ENCODE measurements around the gene GAREM1.
"Not testable (repeated sequence)": the region's sequence is repeated elsewhere in the genome, so short reads cannot be mapped to it uniquely, and the experiment has no call there.

GAREM1 gene

DNA sequence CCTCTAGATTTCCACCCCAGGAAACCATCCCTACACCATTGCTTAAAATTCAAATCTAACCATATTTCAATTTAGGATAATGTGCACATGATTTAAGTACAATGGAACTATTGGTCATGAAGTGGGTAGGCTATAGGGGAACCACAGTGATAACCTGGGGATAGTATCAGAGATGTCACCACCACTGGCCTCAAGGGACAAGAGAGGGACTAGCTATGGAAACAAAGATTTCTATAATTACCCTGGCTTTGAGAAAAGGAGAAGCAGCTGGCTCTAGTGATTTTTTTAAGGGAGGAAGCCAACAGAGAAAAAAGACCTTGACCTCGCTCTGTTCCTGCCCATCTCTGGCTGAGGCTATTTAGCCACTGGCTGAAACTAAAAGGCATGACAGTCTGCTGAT is 148.9 kb downstream of the GAREM1 start:
- no peak for DNase-seq

DNA sequence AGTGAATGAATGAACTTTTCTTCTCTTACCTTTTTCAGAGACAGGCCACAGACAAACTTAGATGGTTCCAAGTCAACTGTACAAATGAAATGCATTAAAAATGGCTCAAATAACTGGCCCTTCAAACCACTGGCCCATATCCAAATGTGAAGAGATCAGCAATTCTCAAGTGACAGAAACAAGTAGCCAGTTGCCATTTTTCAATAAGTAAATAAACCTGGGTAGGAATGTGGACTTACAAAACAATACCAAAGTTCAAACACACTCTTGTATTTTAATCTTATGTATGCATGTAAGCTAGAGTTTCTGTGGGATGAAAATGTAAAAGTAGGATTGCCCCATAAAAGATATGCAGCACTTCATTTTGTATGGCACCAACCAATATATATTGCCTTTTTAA is 151.6 kb downstream of the GAREM1 start:
- DNase-seq: no peak

DNA sequence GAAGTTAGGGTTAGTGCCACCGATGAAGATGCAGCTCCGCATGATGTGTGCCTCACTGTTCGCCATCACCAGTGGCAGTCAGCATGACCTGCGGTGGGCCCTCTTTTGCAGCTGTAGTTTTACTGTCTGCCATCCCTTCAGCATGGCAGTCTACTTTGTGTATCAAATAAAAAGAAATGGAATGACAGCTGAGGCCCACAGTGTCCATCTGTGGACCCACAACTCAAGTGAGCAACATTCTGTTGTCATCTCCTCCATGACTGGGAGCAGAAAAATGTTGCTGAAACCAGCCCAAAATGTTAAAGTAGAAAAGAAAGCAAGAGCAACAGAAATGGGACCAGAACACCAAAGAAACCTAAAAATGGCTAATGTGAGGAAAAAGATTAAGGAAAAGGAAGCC is 152.1 kb downstream of the GAREM1 start:
- DNase-seq: no peak

DNA sequence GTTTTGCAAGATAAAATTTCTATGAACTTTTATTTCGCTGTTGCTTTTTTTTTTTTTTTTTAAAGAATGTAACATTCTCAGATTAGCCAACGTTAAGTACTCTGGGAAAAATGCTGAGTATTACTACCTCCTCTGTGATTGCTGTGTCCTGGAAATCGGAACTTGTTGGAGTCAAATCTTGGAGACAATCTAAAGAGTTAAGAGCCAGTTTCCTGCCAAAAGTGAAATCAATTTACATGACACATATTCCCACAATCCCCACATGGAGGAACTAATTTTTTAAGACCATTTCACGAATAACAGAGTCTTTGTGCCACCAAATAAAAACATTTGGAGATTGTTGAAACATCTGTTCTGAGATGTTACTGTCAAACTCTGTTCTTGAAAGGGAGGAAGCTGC is 153.0 kb downstream of the GAREM1 start:
- no peak for DNase-seq

DNA sequence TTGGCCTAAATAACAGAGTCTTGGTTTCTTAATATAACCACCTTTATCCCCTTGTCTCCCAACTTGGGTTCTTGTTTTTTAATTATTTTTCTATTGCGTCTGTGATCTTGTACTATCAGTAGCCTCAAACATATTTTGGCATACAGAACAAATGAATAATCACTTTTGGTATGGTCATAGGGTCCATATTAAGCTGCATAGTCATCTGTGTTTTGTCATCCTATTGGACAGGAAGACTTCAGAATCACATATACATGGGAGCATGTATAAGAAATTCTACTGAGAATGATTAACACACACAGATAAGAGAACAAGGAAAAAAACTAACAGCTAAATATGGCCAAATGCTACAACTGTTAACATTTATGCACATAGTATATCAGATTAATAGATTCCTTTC is 154.8 kb downstream of the GAREM1 start:
- no peak for DNase-seq

DNA sequence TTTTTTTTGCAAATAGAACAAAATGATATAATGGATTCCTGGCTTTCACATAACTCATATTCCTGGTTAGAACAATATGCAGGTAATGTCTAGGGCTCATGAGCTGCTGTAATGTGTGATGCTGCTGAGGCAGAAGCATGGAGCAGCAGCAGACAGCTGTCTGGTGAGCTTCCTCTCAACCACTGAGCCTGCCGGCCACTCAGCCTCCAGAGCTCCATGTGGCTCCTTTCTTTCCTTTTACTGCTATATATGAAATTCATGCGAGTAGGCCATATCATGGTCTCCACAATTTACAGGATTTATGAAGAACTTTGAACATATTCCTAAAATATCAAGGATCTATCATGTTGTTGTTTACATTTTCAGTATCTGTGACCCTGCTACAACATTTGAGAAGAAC is 159.9 kb downstream of the GAREM1 start:
- no peak for DNase-seq

DNA sequence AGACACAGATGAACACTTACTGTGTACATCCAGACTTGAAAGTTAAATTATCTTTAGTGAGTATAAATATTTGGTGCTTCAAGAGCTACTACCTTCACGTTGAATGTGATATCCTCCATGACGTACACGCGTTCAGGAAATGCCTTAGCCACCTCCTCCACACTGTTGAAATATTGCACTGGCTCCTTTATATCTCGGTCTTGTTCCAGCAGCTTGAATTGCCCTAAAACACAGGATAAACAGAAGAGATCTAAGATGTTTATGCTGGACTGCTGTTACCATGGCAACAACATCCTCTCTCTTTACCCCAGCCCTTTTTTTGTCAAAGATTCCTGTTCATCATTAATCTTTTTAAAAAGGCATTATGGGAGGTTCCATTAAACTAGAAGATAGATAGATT is 160.6 kb downstream of the GAREM1 start:
- DNase-seq: no peak

DNA sequence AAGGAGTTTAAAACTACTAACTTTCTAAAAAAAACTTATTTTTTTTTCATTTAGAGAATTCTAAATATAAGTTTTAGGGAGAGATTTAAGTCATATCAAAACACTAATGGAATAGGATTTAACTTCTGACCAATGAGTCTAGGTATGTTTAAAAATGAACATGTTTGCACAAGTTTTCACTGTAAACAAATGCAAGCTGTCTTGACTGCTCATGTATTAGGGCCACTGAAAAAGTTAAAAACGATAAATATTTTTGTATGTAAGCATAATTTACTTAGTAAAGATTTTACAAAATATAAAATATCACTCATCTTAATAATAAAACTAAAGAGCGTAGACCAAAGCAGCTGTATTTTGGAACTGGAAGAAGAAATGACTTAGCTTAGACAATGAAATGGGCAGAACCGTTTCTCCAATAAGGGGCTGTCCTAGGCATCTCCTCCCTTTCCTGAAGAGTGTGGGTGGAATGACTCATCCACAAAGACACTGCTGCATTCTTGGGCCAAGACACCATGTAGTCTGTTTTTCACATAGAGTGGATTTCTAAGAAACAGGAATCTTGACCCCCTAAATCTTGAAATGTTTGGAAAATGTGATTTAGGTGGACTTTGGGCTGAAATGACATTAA is 162.1 kb downstream of the GAREM1 start:
- DNase-seq: no peak

DNA sequence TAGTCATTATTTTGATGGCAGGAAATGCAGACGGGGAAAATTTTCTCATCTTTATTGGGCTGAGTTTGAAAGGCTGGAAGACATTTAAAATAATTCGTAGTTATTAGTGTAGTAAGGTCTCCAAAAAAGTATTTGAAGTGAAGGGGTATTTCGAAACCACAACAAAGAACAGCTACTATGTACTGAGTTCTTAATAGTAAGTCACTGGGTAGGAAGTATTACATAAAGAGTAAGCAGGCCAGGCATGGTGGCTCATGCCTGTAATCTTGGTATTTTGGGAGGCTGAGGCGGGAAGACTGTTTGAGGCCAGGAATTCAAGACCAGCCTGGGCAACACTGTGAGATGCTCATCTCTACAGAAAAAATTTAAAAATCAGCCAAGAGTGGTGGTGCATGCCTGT is 167.3 kb downstream of the GAREM1 start:
- no peak for DNase-seq

DNA sequence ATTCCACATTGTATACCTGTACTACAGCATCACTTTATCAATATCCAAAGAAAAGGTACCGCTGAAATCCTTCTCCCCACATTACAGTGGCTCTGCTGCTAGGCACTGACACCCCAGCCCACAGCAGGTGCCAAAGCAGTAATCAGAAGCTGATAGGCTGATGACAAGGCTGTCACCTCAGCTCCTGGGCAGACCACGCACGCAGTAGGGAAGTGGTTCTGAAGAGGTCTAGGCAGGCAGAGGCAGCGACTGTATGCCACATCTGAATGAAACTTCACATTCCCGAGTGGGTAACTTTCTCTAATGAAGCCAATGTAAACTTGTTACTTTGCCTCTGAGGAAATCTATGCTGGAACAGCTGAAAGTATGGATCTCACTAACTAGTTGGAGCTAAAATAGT is 167.9 kb downstream of the GAREM1 start:
- DNase-seq: no peak

DNA sequence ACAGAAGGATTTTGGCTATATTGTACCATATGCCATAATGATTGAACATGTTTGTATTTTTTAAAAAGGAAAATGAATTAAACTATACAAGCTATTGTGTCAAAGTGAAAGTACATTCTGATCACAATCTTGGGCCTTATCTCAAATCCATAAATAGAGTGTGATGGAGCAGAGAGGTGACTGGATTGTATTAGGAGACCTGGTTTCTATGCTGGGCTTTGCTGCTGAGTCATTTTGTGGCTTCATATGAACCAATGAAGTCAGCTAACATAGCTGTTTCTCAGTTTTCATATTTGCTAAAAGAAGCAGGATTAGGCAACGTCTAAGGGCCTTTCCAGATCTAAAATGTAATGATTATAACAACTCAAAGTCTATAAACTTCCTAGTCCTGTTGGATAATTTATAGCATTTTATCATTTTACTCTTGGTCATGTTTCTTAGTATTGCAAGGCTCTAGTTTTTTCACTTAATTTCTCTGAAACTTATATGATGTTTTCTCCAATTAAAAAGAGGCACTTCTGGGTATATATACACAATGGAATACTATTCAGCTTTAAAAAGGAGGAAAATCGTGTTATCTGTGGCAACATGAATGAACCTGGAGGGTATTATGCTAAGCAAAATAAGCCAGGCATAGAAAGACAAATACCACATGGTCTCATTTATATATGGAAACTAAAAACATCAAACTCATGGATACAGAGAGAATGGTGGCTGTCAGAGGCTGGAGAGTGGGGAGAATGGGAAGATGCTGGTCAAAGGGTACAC is 168.5 kb downstream of the GAREM1 start:
- no peak for DNase-seq

DNA sequence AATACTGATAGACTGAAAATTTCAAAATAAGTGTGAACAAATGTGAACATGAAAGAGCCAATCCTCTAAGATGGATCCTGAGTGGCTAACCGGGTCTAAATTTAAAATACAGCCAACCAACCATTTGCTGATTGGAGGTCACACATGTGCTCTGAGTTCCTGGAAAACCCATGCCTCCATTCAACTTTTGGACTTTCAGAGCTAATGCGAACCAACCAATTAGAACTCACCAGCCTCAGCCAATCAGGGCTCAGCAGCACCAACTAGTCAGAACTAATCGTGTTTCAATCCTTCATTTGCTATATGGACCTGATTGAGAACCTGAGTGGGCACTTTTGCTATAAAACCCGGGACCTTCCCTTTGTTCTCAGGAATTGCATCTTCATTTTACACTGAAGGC is 169.3 kb downstream of the GAREM1 start:
- no peak for DNase-seq

DNA sequence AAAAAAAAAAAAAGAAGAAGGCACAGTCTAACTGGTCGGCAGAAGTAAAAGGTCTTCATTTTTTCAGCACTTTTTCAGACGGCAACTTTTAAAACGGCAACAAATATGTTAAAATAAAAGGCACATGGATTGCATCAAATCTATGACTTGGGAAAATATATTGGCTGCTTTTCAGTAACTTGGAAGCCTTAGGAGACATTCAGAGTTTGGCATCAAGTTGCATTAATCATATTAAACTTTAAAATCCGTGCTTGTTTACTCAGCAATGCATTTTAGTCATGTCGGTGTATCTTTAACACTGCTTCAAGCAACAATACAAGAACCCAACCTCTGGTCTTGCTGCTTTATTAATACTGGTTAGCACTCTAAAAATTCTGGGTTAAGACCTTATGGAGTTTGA is 169.8 kb downstream of the GAREM1 start:
- no peak for DNase-seq

DNA sequence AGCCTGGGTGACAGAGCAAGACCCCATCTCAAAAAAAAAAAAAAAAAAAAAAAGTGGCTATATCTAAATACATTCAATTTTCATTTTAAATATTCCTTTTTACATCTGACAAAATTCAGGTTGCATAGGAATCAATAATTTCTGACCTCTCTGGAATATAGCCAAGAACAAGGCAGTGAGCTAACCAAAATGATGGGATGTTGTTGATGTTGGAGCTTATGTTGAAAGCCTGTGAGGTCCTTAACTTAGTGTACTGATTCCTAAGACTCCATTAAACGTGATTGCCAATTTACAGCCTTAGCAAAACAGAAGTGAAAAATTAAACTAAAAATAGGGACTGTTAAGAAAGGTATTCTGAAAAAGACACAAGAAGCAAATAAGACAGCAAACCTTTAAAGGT is 171.2 kb downstream of the GAREM1 start:
- no peak for DNase-seq

DNA sequence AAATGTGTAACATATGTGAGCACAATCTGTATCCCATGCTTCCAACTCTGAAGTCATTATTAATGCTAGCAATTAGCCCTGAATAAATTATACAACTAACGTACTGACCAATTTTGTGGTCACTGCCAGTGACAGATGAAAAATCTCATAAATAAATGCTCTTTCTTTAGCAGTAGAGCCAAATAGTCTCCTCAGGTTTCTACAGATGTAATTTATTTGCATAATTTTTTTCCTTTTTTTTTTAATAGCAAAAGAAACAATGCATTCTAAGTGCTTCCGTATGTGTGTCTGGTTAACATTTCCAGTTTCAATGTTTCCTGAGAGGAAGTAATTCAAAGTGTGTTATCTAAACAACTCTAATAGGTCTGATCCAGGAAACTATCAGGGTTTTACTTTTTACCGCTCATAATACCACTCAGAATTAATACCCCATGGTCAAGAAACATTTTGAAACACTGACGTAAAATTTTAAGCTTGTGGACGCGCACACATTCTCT is 172.5 kb downstream of the GAREM1 start:
- no peak for DNase-seq

DNA sequence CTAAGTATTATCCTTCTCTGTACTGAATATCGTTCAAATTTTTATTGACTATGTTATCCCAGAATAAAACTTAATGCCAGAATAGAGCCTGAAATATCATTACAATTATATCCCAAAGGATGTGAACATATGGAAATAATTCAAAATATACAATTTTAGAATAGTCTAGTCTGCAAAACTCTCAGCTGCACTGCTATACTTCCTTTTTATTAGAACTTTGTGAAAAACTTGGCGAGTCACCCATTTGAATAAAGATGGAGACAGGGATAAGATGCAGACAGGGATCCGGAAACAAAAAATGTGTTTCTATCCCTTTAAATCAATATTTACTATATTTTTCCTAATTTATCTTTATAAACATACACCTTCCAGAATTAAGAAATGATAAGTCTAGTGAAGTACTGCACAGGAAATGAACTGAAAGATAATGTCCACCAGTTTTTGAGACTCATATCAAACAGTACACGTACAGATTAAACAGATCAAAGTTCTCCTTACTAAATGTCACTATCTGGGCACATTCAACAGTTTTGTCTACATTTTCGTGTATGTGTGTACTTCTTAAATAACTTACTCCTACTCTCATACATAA is 173.0 kb downstream of the GAREM1 start:
- DNase-seq: no peak

DNA sequence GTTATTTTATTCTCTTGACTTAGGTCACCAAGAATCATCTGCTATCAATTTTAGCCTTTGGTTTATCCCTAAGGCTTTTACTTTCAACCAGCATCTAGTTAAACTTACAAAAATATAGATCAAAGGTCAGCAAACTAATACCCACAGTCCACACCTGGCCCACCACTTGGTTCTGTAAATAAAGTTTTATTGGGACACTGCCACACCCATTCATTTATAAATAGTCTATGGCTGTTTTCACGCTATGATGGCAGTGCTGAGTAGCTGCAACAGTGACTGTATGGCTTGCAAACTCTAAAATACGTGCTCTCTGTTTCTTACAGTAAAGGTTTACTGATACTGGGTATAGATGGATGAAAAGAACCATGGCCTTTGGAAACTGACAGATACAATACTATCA is 173.8 kb downstream of the GAREM1 start:
- no peak for DNase-seq

DNA sequence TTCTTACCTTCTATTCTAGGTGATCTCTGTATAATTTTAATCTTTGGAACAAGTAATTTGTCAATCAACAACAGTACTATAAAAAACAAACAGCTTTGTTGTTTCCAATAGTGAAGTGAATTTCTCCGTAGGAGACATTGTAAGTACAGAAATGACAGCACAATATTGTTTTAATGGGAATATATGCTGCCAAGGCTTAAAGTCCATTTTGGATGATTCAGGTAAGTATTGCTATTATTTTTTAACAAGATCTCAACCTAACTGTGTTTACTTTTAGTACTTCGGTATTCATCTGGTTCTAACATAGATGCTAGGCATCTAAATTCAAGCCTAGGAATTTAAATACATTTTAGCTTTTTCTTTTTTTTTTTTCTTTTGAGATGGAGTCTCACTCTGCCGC is 175.1 kb downstream of the GAREM1 start:
- no peak for DNase-seq

DNA sequence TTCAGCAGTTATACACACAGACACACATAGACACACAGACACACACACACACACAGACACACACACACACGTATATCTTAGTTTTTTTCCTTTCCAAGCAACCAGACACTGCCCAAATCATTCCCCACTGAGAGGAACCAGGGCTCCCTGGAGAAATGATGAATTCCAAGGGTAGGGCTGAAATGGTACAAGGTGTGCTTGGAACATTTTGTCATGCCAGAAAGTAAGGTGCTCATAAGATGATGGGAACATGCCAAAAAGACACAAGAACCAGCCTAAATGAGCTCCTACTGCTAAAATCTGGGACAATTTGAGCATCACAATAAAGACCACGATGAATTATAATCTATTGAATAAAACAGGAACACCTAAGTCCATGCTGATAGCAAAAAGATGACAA is 177.6 kb downstream of the GAREM1 start:
- DNase-seq: no peak

DNA sequence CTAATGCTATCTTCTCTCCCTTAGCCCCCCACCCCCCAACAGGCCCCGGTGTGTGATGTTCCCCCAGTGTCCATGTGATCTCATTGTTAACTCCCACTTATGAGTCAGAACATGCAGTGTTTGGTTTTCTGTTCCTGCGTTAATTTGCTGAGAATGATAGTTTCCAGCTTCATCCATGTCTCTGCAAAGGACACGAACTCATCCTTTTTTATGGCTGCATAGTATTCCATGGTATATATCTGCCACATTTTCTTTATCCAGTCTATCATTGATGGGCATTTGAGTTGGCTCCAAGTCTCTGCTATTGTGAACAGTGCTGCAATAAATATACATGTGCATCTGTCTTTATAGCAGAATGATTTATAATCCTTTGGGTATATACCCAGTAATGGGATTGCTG is 179.1 kb downstream of the GAREM1 start:
- DNase-seq: not testable (repeated sequence)

DNA sequence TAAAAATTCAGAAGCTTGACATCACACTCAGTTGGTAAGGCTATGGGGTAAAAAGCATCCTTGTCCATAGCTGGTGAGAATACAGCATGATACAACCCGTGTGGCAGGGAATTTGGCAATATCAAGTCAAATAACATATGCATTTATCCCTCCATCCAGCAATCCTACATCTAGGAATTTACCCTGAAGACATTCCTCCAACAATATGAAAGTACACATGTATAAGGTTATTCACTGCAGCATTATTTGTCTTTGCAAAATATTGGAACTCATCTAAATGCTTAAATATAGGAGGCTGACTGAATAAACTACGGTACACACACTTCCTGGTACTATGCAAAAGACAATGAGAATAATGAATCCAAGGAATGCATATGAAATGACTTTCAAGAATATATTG is 179.9 kb downstream of the GAREM1 start:
- no peak for DNase-seq

DNA sequence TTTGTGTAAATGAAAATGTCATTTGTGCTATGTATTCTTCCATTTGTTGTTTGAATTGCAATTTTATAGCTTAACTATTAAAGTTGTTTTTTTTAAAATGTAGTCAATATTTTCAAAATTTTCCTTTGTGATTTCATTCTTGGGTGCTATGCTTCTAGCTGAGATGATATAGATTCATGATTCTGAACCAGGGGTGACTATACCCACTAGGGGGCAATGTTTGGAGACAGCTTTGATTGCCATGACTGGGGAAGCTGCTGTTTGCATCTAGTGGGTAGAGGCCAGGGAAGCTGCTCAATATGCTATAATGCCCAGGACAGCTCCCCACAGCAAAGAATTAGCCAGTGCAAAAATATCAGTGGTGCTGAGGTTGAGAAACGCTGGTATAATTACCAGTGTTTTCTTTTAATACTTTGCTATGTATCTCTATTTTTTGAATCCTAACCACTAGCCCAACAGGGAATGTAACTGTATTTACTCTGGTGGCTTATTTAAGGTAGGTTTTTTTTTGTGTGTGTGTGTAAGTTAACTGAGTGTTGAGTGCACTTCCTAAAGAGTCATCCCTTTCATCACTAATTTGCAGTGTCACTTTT is 181.1 kb downstream of the GAREM1 start:
- no peak for DNase-seq

DNA sequence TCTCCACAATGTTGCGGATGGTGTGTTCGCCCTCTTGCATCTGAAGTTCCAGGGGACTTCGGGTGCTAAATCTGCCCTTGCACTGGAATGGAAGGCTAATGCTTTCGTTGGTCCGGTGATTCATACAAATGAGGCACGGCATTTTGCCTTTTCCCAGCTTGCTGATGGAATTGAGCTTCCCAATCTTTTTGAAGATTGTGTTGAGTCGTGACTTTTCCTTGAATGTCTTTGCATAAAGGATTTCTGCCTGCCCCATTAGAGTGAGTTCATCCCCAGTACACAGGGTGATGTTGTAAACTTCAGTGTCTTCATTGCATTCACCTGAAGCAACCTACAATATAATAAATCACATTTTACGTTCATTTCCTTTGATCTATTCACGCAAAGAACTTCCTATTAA is 182.8 kb downstream of the GAREM1 start:
- DNase-seq: no peak

DNA sequence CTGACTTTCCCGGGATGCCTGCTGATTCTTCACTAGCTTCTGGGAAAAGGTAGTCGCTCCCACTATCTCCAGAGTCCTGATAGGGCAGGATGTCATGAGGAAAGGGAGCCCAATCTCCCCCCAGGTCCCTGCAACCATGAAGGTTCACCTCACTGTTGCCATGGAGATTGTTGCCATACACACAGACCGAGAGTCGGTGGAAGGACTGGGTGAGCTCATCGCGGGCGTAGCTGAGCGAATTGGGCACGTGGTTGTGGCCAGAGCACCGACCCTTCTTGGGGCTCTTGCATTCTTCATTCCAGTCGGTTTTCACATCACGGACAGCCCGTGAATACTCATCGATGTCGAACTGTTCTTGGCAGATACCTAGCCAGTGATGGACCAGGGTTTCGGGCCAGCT is 183.4 kb downstream of the GAREM1 start:
- DNase-seq: no peak
